ENCODE data around the gene CYP2E1.

DNA sequence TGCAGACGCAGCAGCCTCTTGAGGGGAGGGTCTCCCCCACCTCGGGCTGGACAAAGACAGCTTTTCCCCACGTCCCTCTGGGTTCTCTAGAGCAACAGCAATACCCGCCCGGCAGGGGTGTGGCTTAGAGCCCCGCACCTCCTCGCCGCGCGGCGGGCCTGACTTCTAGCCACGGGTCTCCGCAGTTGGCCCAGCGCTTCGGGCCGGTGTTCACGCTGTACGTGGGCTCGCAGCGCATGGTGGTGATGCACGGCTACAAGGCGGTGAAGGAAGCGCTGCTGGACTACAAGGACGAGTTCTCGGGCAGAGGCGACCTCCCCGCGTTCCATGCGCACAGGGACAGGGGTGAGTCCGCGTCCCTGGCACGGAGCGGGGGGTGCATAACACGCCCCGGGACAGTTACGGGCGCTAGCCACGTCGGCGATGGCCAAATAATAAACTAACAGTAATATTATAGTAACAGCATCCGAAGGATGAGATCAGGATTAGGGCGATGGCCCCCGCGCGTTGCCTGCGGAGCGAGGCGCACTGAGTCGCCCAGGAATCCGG is 1.2 kb downstream of the CYP2E1 start:
- TF ChIP-seq TAF1 (IDR thresholded peaks at IDR 0.05; ENCODE audit: low read depth, low read length) (no peak), POLR2A (IDR thresholded peaks at IDR 0.05; ENCODE audit: low read depth, low read length) (no peak), POLR2AphosphoS5 (IDR thresholded peaks at IDR 0.05; ENCODE audit: low read depth, low read length) (no peak), POU2F2 (IDR thresholded peaks at IDR 0.05; ENCODE audit: low read depth, low read length) (no peak), SPI1 (IDR thresholded peaks at IDR 0.05; ENCODE audit: low read depth, low read length) (no peak), PAX5 (IDR thresholded peaks at IDR 0.05; ENCODE audit: insufficient read depth, low read length, severe bottlenecking) (no peak)

Data from GM12891 (cell line).